Liver (tissue), 3 donors: ENCODE measurements around the gene GALR2.

Experiments used
- CTCF ChIP-seq: fragments of 150-350 bp; IDR thresholded peaks from 2 replicates; pipeline ENCODE4 v1.5.1; 2017; ENCODE audit warnings: improper control_type of control experiment, low read depth, low read length; ENCODE audit not compliant: missing input control
- EGR1 ChIP-seq, 2 donors: IDR thresholded peaks; 2 replicates each; pipeline ENCODE4 v1.6.1; 2016 to 2018; ENCODE audit warnings: antibody characterized with exemption in 2 of 2, low read depth in 2 of 2
- MAX ChIP-seq: IDR thresholded peaks from 2 replicates; pipeline ENCODE4 v1.6.1; 2016; ENCODE audit warnings: antibody characterized with exemption
- REST ChIP-seq: IDR thresholded peaks from 2 replicates; pipeline ENCODE4 v1.6.1; 2016; ENCODE audit warnings: antibody characterized with exemption, mild to moderate bottlenecking
- SP1 ChIP-seq: IDR thresholded peaks from 2 replicates; pipeline ENCODE4 v1.6.1; 2018; ENCODE audit warnings: antibody characterized with exemption, mild to moderate bottlenecking
- TF ChIP-seq, protein P1 (sequence below): IDR thresholded peaks from 2 replicates; pipeline ENCODE4 v1.6.1; 2016; ENCODE audit warnings: antibody characterized with exemption
- donor health status: healthy.
- donor health status: healthy.

DNA sequence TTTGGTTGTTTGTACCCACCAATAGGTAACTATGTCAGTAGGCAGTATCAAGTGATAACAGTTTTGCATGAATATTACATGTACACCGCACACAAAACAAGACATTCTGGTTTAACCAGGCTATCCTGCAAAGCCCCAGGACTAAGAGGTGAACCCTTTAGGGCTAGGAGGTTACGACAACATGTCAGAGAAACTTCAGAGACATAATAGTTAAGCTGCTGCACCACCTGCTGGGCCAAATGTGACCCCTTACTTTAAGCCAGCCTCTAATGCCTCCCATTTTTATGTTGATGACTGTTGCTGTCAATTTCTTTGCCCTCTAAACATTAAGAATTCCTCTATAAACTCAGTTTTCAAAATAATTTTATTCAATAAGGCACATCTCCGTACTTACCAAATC lies 17.7 kb upstream of the GALR2 start:
- TF ChIP-seq CTCF (no peak), REST (no peak), EGR1 (IDR thresholded peaks at IDR 0.05; ENCODE audit: low read depth in 2 of 2) (no peak), SP1 (no peak), MAX (no peak)
- TF ChIP-seq, protein P1, sequence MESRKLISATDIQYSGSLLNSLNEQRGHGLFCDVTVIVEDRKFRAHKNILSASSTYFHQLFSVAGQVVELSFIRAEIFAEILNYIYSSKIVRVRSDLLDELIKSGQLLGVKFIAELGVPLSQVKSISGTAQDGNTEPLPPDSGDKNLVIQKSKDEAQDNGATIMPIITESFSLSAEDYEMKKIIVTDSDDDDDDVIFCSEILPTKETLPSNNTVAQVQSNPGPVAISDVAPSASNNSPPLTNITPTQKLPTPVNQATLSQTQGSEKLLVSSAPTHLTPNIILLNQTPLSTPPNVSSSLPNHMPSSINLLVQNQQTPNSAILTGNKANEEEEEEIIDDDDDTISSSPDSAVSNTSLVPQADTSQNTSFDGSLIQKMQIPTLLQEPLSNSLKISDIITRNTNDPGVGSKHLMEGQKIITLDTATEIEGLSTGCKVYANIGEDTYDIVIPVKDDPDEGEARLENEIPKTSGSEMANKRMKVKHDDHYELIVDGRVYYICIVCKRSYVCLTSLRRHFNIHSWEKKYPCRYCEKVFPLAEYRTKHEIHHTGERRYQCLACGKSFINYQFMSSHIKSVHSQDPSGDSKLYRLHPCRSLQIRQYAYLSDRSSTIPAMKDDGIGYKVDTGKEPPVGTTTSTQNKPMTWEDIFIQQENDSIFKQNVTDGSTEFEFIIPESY = no peak
